ENCODE data around the gene OIT3. TPM values are rescaled to one million over a fixed set of nuclear protein-coding genes. Genes with fewer than 3 reads are reported as not detected.

The OIT3 gene
- total RNA-seq, 1 donor from 2014 or later, result not detected

GRCh38 chr10:72956001-72956400, 62.5 kb downstream of the OIT3 start:
- H3K4me2 ChIP-seq, result no peak overlapping the region
- Mint-ChIP-seq H3K27ac (no peak overlapping the region), H3K27me3 (ENCODE audit: insufficient read depth, low read depth) (peaks cover 5% of the 10 kb centered on the region), H3K36me3 (no peaks in the 10 kb centered on the region), H3K4me3 (no peak overlapping the region), H3K4me1 (peaks cover 21% of the 10 kb centered on the region), H3K9me3 (no peaks in the 10 kb centered on the region)
- TF ChIP-seq EZH2phosphoT487 (IDR thresholded peaks at IDR 0.05) (no peak), EZH2 (IDR thresholded peaks at IDR 0.05) (no peak), CTCF (IDR thresholded peaks at IDR 0.05) (no peak)
- DNase-seq (ENCODE audit: low spot score), result no peak
- peaks cover 28% of the 10 kb centered on the region for H3F3A ChIP-seq (ENCODE audit: low read depth)
- H4K20me1 ChIP-seq (ENCODE audit: low read depth), result no peaks in the 10 kb centered on the region
- peaks cover 33% of the 10 kb centered on the region for H3K4me1 ChIP-seq
- no peak overlapping the region for H3K27ac ChIP-seq
- H2AFZ ChIP-seq (replicated peaks), result no peak overlapping the region
- H3K9me3 ChIP-seq (ENCODE audit: low read depth), result no peaks in the 10 kb centered on the region
- H3K79me2 ChIP-seq (ENCODE audit: low read depth), result no peaks in the 10 kb centered on the region
- H3K9ac ChIP-seq, result no peak overlapping the region
- no peak overlapping the region for H3K4me3 ChIP-seq
- no peaks in the 10 kb centered on the region for H3K27me3 ChIP-seq
- no peaks in the 10 kb centered on the region for H3K36me3 ChIP-seq

- Mint-ChIP-seq H3K36me3 (peaks cover 7% of the 10 kb centered on the region), H3K4me3 (no peak overlapping the region), H3K9me3 (peaks cover 53% of the 10 kb centered on the region), H3K4me1 (no peaks in the 10 kb centered on the region), H3K27ac (no peak overlapping the region), H3K27me3 (ENCODE audit: insufficient read depth, low read depth) (peaks cover 3% of the 10 kb centered on the region)
- no peak for DNase-seq (ENCODE audit: low spot score)
- Histone ChIP-seq H3K9ac (no peak overlapping the region), H3F3A (ENCODE audit: low read depth) (no peaks in the 10 kb centered on the region), H3K27me3 (no peaks in the 10 kb centered on the region), H3K4me1 (no peaks in the 10 kb centered on the region), H2AFZ (replicated peaks) (no peak overlapping the region), H3K27ac (no peak overlapping the region), H3K79me2 (ENCODE audit: low read depth) (no peaks in the 10 kb centered on the region), H3K4me3 (no peak overlapping the region), H3K36me3 (no peaks in the 10 kb centered on the region), H4K20me1 (ENCODE audit: low read depth) (no peaks in the 10 kb centered on the region), H3K9me3 (ENCODE audit: low read depth) (peaks cover 11% of the 10 kb centered on the region), H3K4me2 (no peak overlapping the region)
- no peak for TF ChIP-seq CTCF (IDR thresholded peaks at IDR 0.05)
- no peak for TF ChIP-seq EZH2 (IDR thresholded peaks at IDR 0.05)
- TF ChIP-seq EZH2phosphoT487 (IDR thresholded peaks at IDR 0.05), result no peak
Measured at GRCh38 chr10:72976886-72977285, 83.3 kb downstream of the OIT3 start.

- TF ChIP-seq EZH2 (IDR thresholded peaks at IDR 0.05), result no peak
- no peak for TF ChIP-seq EZH2phosphoT487 (IDR thresholded peaks at IDR 0.05)
- no peak for TF ChIP-seq CTCF (IDR thresholded peaks at IDR 0.05)
- H3K36me3 ChIP-seq, result no peaks in the 10 kb centered on the region
- peaks cover 11% of the 10 kb centered on the region for H3K9me3 ChIP-seq (ENCODE audit: low read depth)
- no peak for DNase-seq (ENCODE audit: low spot score)
- no peak overlapping the region for H2AFZ ChIP-seq (replicated peaks)
- H4K20me1 ChIP-seq (ENCODE audit: low read depth), result no peaks in the 10 kb centered on the region
- H3K79me2 ChIP-seq (ENCODE audit: low read depth), result no peaks in the 10 kb centered on the region
- no peaks in the 10 kb centered on the region for H3K4me1 Mint-ChIP-seq
- H3K9me3 Mint-ChIP-seq, result peaks cover 52% of the 10 kb centered on the region
- no peaks in the 10 kb centered on the region for H3F3A ChIP-seq (ENCODE audit: low read depth)
- peaks cover 7% of the 10 kb centered on the region for H3K36me3 Mint-ChIP-seq
- no peak overlapping the region for H3K9ac ChIP-seq
- H3K4me2 ChIP-seq, result no peak overlapping the region
- H3K27ac Mint-ChIP-seq, result no peak overlapping the region
- no peak overlapping the region for H3K4me3 Mint-ChIP-seq
- no peak overlapping the region for H3K4me3 ChIP-seq
- H3K4me1 ChIP-seq, result no peaks in the 10 kb centered on the region
- H3K27me3 Mint-ChIP-seq (ENCODE audit: insufficient read depth, low read depth), result peaks cover 3% of the 10 kb centered on the region
- no peak overlapping the region for H3K27ac ChIP-seq
- H3K27me3 ChIP-seq, result no peaks in the 10 kb centered on the region
Measured at GRCh38 chr10:72979709-72980108, 86.2 kb downstream of the OIT3 start.
